ENCODE results near the gene TULP4.

- TF ChIP-seq CTCF (IDR thresholded peaks at IDR 0.05) (no peak), POLR2A (IDR thresholded peaks at IDR 0.05) (no peak), EP300 (IDR thresholded peaks at IDR 0.05) (no peak)
These were observed 17.8 kb downstream of the TULP4 start for GRCh38 chr6:158330016-158330415.

All from sigmoid colon (tissue), 4 donors.